ENCODE measurements around the gene NOXRED1.
A peak's percentile ranks its signal among the peaks of the same experiment; 100 is the strongest.
"Not testable (repeated sequence)": the region's sequence is repeated elsewhere in the genome, so short reads cannot be mapped to it uniquely, and the experiment has no call there.

NOXRED1 gene

GRCh38 chr14:77423423-77423822, at the start of gene NOXRED1:
Gene NOXRED1 (minus strand): TSS chr14:77423523. CDS start chr14:77422889, 634 bp downstream.
- no peak for DNase-seq (ENCODE audit: low read depth in 2 of 2)

- no peak for DNase-seq (ENCODE audit: low read depth in 2 of 2)
Observed at GRCh38 chr14:77470224-77470870, 47.0 kb upstream of the NOXRED1 start.

GRCh38 chr14:77469539-77469938, 46.2 kb upstream of the NOXRED1 start:
- DNase-seq (ENCODE audit: low read depth in 2 of 2), result no peak

- DNase-seq (ENCODE audit: low read depth in 2 of 2), result no peak
Observed at GRCh38 chr14:77469067-77469505, 45.8 kb upstream of the NOXRED1 start.

GRCh38 chr14:77467801-77468200, 44.5 kb upstream of the NOXRED1 start:
- no peak for DNase-seq (ENCODE audit: low read depth in 2 of 2)

GRCh38 chr14:77459072-77459723, 35.9 kb upstream of the NOXRED1 start:
- DNase-seq (ENCODE audit: low read depth in 2 of 2), result peak in 1 of 2 donors; percentile 10

GRCh38 chr14:77458249-77458950, 35.1 kb upstream of the NOXRED1 start:
- peak; percentile 4 to 7 for DNase-seq (ENCODE audit: low read depth in 2 of 2)

- DNase-seq (ENCODE audit: low read depth in 2 of 2), result peak; percentile 82 to 94
Observed at GRCh38 chr14:77457522-77458248, 34.4 kb upstream of the NOXRED1 start, which contains the start of the genes AHSA1 and VIPAS39. Gene AHSA1 (plus strand): TSS chr14:77458093. CDS start chr14:77458190, 97 bp downstream. Gene VIPAS39 (minus strand): TSS chr14:77457601. CDS start chr14:77454102, 3,499 bp downstream.

- no peak for DNase-seq (ENCODE audit: low read depth in 2 of 2)
Observed at GRCh38 chr14:77457115-77457521, 33.8 kb upstream of the NOXRED1 start.

GRCh38 chr14:77455966-77456640, 32.8 kb upstream of the NOXRED1 start:
- DNase-seq (ENCODE audit: low read depth in 2 of 2), result no peak

GRCh38 chr14:77442196-77442595, 18.9 kb upstream of the NOXRED1 start:
- DNase-seq (ENCODE audit: low read depth in 2 of 2), result no peak

- DNase-seq (ENCODE audit: low read depth in 2 of 2), result no peak
Observed at GRCh38 chr14:77439861-77440260, 16.5 kb upstream of the NOXRED1 start.

- no peak for DNase-seq (ENCODE audit: low read depth in 2 of 2)
Observed at GRCh38 chr14:77438596-77438995, 15.3 kb upstream of the NOXRED1 start.

- no peak for DNase-seq (ENCODE audit: low read depth in 2 of 2)
Observed at GRCh38 chr14:77436042-77436441, 12.7 kb upstream of the NOXRED1 start.

- no peak for DNase-seq (ENCODE audit: low read depth in 2 of 2)
Observed at GRCh38 chr14:77426396-77426795, 3.1 kb upstream of the NOXRED1 start.

- no peak for DNase-seq (ENCODE audit: low read depth in 2 of 2)
Observed at GRCh38 chr14:77424862-77425261, 1.5 kb upstream of the NOXRED1 start.

GRCh38 chr14:77421201-77421600, 2.1 kb downstream of the NOXRED1 start:
- DNase-seq (ENCODE audit: low read depth in 2 of 2), result no peak

GRCh38 chr14:77416836-77417235, 6.5 kb downstream of the NOXRED1 start:
- DNase-seq (ENCODE audit: low read depth in 2 of 2), result no peak

- not testable (repeated sequence) for DNase-seq (ENCODE audit: low read depth in 2 of 2)
Observed at GRCh38 chr14:77416098-77416497, 7.2 kb downstream of the NOXRED1 start.

GRCh38 chr14:77415403-77416030, 7.8 kb downstream of the NOXRED1 start:
- DNase-seq (ENCODE audit: low read depth in 2 of 2), result not testable (repeated sequence)

GRCh38 chr14:77409131-77409533, 14.2 kb downstream of the NOXRED1 start:
- DNase-seq (ENCODE audit: low read depth in 2 of 2), result no peak

All from activated CD8-positive, alpha-beta memory T cell treated with anti-CD3 and anti-CD28 coated beads for 4 hours (primary cell).